B cell (primary cell): ENCODE measurements around the gene ALDOA. TPM values are rescaled to one million over a fixed set of nuclear protein-coding genes. Genes with fewer than 3 reads are reported as not detected.

Source experiments
- ATAC-seq: fragments of 200-7000 bp; cut with Tn5 transposase; one replicate; pipeline ENCODE4 v1.10.0; 2021; ENCODE audit warnings: low read depth, mild to moderate bottlenecking, moderate number of reproducible peaks, moderate library complexity
- CTCF ChIA-PET: fragments of 350-600 bp; sonication (Branson Sonifier 250); formaldehyde crosslinking; loops from one replicate; lab custom pipeline; 2021; ENCODE audit warnings: antibody characterized with exemption, inconsistent platforms; lab: Charles Lee
- POLR2A ChIA-PET: fragments of 350-600 bp; sonication (Branson Sonifier 250); formaldehyde crosslinking; loops from one replicate; lab custom pipeline; 2021; ENCODE audit warnings: antibody characterized with exemption; lab: Charles Lee
- DNase-seq: peaks from one replicate; pipeline ENCODE4 v3.0.0; 2013
- H2AFZ ChIP-seq: 2 replicates; pipeline ENCODE4 v1.6.1; 2012; ENCODE audit warnings: mild to moderate bottlenecking, low read depth, low read length; ENCODE audit not compliant: insufficient read depth, poor library complexity, severe bottlenecking
- H3K27ac ChIP-seq, 2 donors: 1 replicate in 1 of 2; 2 replicates in 1 of 2; pipeline ENCODE4 v1.5.1; 2012 to 2013; ENCODE audit warnings: low read length in 2 of 2, mild to moderate bottlenecking in 2 of 2, moderate library complexity in 1 of 2
- H3K27me3 ChIP-seq, 4 experiments: fragments of 200-600 bp in 1 of 4; sonication (generic) in 1 of 4; replicated peaks in 1 of 4; 1 replicate in 2 of 4; 2 replicates in 2 of 4; pipeline versions ENCODE4 v1.6.1 to v1.7.0; 2013 to 2016; ENCODE audit warnings: low read length in 3 of 4, mild to moderate bottlenecking in 2 of 4, mixed read lengths in 1 of 4, moderate library complexity in 1 of 4; ENCODE audit not compliant: insufficient read depth in 4 of 4, control insufficient read depth in 3 of 4; ENCODE audit errors: control extremely low read depth in 1 of 4
- H3K36me3 ChIP-seq, 2 experiments: replicated peaks in 1 of 2; 1 replicate in 1 of 2; 2 replicates in 1 of 2; pipeline versions ENCODE4 v1.6.1 to v1.7.1; 2013; ENCODE audit warnings: low read length in 1 of 2; ENCODE audit not compliant: insufficient read depth in 2 of 2, control insufficient read depth in 1 of 2; ENCODE audit errors: control extremely low read depth in 1 of 2, extremely low read depth in 1 of 2
- H3K4me1 ChIP-seq, 2 donors: fragments of 200-600 bp in 1 of 2; sonication (generic) in 1 of 2; 1 replicate in 1 of 2; 2 replicates in 1 of 2; pipeline versions ENCODE4 v1.5.1 to v1.6.1; 2013 to 2017; ENCODE audit warnings: low read length in 2 of 2; ENCODE audit not compliant: control insufficient read depth in 2 of 2, insufficient read depth in 2 of 2
- H3K4me2 ChIP-seq: replicated peaks from 2 replicates; pipeline ENCODE3; 2012; ENCODE audit warnings: mild to moderate bottlenecking, low read depth, low read length; ENCODE audit not compliant: poor library complexity, severe bottlenecking
- H3K4me3 ChIP-seq, 5 experiments: fragments of 200-600 bp in 1 of 5; sonication (generic) in 1 of 5; 1 replicate in 3 of 5; 2 replicates in 2 of 5; pipeline versions ENCODE4 v1.5.1 to v1.7.0; 2011 to 2016; ENCODE audit warnings: low read length in 4 of 5, mild to moderate bottlenecking in 4 of 5, low read depth in 2 of 5, control low read depth in 1 of 5, moderate library complexity in 1 of 5; ENCODE audit not compliant: insufficient read depth in 1 of 5; ENCODE audit errors: control extremely low read depth in 1 of 5, extremely low read depth in 1 of 5
- H3K79me2 ChIP-seq: fragments of 200-600 bp; sonication (generic); one replicate; pipeline ENCODE4 v1.6.0; 2016; ENCODE audit warnings: low read length; ENCODE audit not compliant: control insufficient read depth, insufficient read depth
- H3K9ac ChIP-seq: fragments of 200-600 bp; sonication (generic); 2 replicates; pipeline ENCODE4 v1.6.1; 2017; ENCODE audit warnings: mild to moderate bottlenecking, low read length, moderate library complexity
- H3K9me3 ChIP-seq, 3 donors: one replicate each; pipeline versions ENCODE4 v1.6.1 to v1.7.1; 2013; ENCODE audit warnings: low read length in 2 of 3; ENCODE audit not compliant: control insufficient read depth in 2 of 3, insufficient read depth in 1 of 3; ENCODE audit errors: control extremely low read depth in 1 of 3
- H4K20me1 ChIP-seq: 2 replicates; pipeline ENCODE4 v1.6.0; 2012; ENCODE audit warnings: mild to moderate bottlenecking, low read length; ENCODE audit not compliant: insufficient read depth, control insufficient read depth, poor library complexity, severe bottlenecking
- H3K27ac Mint-ChIP-seq: one replicate; pipeline ENCODE4 v1.8.0; 2021; ENCODE audit warnings: mixed read lengths
- H3K27me3 Mint-ChIP-seq: one replicate; pipeline ENCODE4 v1.8.0; 2021; ENCODE audit warnings: mixed read lengths
- H3K4me1 Mint-ChIP-seq: one replicate; pipeline ENCODE4 v1.8.0; 2021; ENCODE audit warnings: mixed read lengths
- H3K4me3 Mint-ChIP-seq: one replicate; pipeline ENCODE4 v1.8.0; 2021; ENCODE audit warnings: mixed read lengths
- H3K9me3 Mint-ChIP-seq: one replicate; pipeline ENCODE4 v1.8.0; 2022; ENCODE audit warnings: mixed read lengths; ENCODE audit not compliant: insufficient read depth
- EZH2 ChIP-seq: IDR thresholded peaks from 2 replicates; pipeline ENCODE4 v1.6.1; 2012; ENCODE audit warnings: borderline replicate concordance, low read depth, mild to moderate bottlenecking, moderate library complexity, low read length; ENCODE audit not compliant: insufficient read depth, poor library complexity, severe bottlenecking
- WGBS: methylation state at CpG from one replicate; pipeline ENCODE4 v1.1.5; 2013; ENCODE audit warnings: missing lambda C conversion rate; ENCODE audit not compliant: insufficient coverage; 5-methylcytosine and 5-hydroxymethylcytosine counted together
- intact Hi-C: fragments of 100-400 bp; cut with micrococcal nuclease; formaldehyde crosslinking; loops from one replicate; pipeline ENCODE4 v1.10.0; 2022
- polyA plus RNA-seq: library from polyadenylated mRNA; depleted of rRNA; stranded (reverse); fragments of >200 nt; gene quantifications from 2 replicates; pipeline ENCODE4 v1.2.3, GENCODE V29; 2012
- total RNA-seq, 2 donors: library from RNA; stranded (reverse); fragments of 120-200 nt in 1 of 2; gene quantifications; 1 replicate in 1 of 2; 2 replicates in 1 of 2; pipeline versions ENCODE4 v1.2.3 to v1.2.4, GENCODE V29; 2013 to 2022
- TF ChIP-seq, protein P1 (sequence below): fragments of 200-600 bp; IDR thresholded peaks from one replicate; pipeline ENCODE4 v1.8.0; 2022; ENCODE audit warnings: antibody characterized with exemption, mild to moderate bottlenecking

ALDOA gene
- total and polyA plus RNA-seq, 2 donors (not counting 1 experiment from before 2014, with no cell fraction given): 329 to 343 TPM

GRCh38 chr16:30091474-30092372, 26.2 kb downstream of the ALDOA start, which contains the start of gene TBX6:
Gene TBX6, minus strand, starts transcription at chr16:30091924. Its CDS starts 731 bp downstream, at chr16:30091193.
- peaks cover 0 to 20% of the 10 kb centered on the region in 2 experiments for H3K36me3 ChIP-seq
- Mint-ChIP-seq H3K27ac (peak within 1 kb of the TSS; percentile 98), H3K4me1 (peaks cover 53% of the 10 kb centered on the region), H3K27me3 (no peaks in the 10 kb centered on the region), H3K9me3 (peaks cover under 1% of the 10 kb centered on the region), H3K4me3 (peak within 1 kb of the TSS; percentile 92)
- peak within 1 kb of the TSS; percentile 52 to 77 (median 70) for H3K4me3 ChIP-seq
- peaks cover 21% of the 10 kb centered on the region for H3K79me2 ChIP-seq
- intact Hi-C loops: loop anchor here (1.0 to 10.0 kb wide), 11 partner anchors 16 to 831 kb away; partner anchors contain the start of genes ALDOA, CDIPT, FBRS and FBXL19
- peak within 1 kb of the TSS; percentile 99 for H2AFZ ChIP-seq
- peak within 1 kb of the TSS; percentile 87 to 92 for H3K27ac ChIP-seq
- no peaks in the 10 kb centered on the region for H3K27me3 ChIP-seq
- DNase-seq: peak; percentile 95
- H3K4me1 ChIP-seq: peaks cover 33 to 62% of the 10 kb centered on the region in 2 donors
- POLR2A ChIA-PET: interaction anchor here (0.7 to 6.8 kb wide), 18 partner anchors 10 to 326 kb away, joined by 3 to 97 read pairs (median 5); partner anchors contain the start of genes ALDOA, CORO1A, KCTD13 and MAPK3
- TF ChIP-seq EZH2: no peak
- TF ChIP-seq, protein P1, sequence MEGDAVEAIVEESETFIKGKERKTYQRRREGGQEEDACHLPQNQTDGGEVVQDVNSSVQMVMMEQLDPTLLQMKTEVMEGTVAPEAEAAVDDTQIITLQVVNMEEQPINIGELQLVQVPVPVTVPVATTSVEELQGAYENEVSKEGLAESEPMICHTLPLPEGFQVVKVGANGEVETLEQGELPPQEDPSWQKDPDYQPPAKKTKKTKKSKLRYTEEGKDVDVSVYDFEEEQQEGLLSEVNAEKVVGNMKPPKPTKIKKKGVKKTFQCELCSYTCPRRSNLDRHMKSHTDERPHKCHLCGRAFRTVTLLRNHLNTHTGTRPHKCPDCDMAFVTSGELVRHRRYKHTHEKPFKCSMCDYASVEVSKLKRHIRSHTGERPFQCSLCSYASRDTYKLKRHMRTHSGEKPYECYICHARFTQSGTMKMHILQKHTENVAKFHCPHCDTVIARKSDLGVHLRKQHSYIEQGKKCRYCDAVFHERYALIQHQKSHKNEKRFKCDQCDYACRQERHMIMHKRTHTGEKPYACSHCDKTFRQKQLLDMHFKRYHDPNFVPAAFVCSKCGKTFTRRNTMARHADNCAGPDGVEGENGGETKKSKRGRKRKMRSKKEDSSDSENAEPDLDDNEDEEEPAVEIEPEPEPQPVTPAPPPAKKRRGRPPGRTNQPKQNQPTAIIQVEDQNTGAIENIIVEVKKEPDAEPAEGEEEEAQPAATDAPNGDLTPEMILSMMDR: peak; percentile 76
- CTCF ChIA-PET: interaction anchor here (0.5 to 4.6 kb wide), 32 partner anchors 11 to 567 kb away, joined by 3 to 49 read pairs (median 4); partner anchors contain the start of genes ALDOA, CORO1A, DCTPP1 and FBRS
- ATAC-seq: peak; percentile 74
- H3K9me3 ChIP-seq: peaks cover 0 to 5% (median 4%) of the 10 kb centered on the region in 3 donors
- WGBS: 1% methylated on average over 70 of the region's 76 CpGs
- no peaks in the 10 kb centered on the region for H4K20me1 ChIP-seq
- peak within 1 kb of the TSS; percentile 71 for H3K9ac ChIP-seq
- H3K4me2 ChIP-seq: peak within 1 kb of the TSS; percentile 95
